Heart right ventricle (tissue), 16 donors: Measurements from ENCODE around the gene EPN3. TPM values are rescaled to one million over a fixed set of nuclear protein-coding genes. Genes with fewer than 3 reads are reported as not detected.
A peak's percentile ranks its signal among the peaks of the same experiment; 100 is the strongest.

ENCODE experiments used
- ATAC-seq, 8 donors: fragments of 200-7000 bp; cut with Tn5 transposase; one replicate each; pipeline ENCODE4 v1.9.1; 2020; ENCODE audit warnings: mild to moderate bottlenecking in 8 of 8, moderate library complexity in 8 of 8, moderate number of reproducible peaks in 1 of 8
- DNase-seq, 2 donors: peaks; one replicate each; pipeline ENCODE4 v3.0.0-alpha.2; 2020
- H3K27ac ChIP-seq, 10 donors: fragments of 200-600 bp; sonication (generic) in 2 of 10; one replicate each; pipeline versions ENCODE4 v1.5.0 to v1.8.0; 2020 to 2022; ENCODE audit warnings: mild to moderate bottlenecking in 3 of 10
- H3K27me3 ChIP-seq, 7 donors: fragments of 200-600 bp; one replicate each; pipeline ENCODE4 v1.8.0; 2021 to 2022; ENCODE audit warnings: mild to moderate bottlenecking in 2 of 7
- H3K36me3 ChIP-seq, 9 donors: fragments of 200-600 bp; sonication (generic) in 1 of 9; one replicate each; pipeline versions ENCODE4 v1.5.0 to v1.8.0; 2020 to 2022; ENCODE audit warnings: mild to moderate bottlenecking in 2 of 9
- H3K4me1 ChIP-seq, 9 donors: fragments of 200-600 bp; sonication (generic) in 1 of 9; one replicate each; pipeline versions ENCODE4 v1.5.0 to v1.8.0; 2020 to 2022; ENCODE audit warnings: mild to moderate bottlenecking in 4 of 9
- H3K4me3 ChIP-seq, 10 donors: fragments of 200-600 bp; sonication (generic) in 2 of 10; one replicate each; pipeline versions ENCODE4 v1.5.0 to v1.8.0; 2020 to 2022; ENCODE audit warnings: mild to moderate bottlenecking in 7 of 10, moderate library complexity in 2 of 10
- H3K9me3 ChIP-seq, 11 donors: fragments of 200-600 bp in 10 of 11; sonication (generic) in 2 of 11; one replicate each; pipeline versions ENCODE4 v1.5.0 to v1.8.0; 2013 to 2022; ENCODE audit warnings: mild to moderate bottlenecking in 2 of 11, control low read depth in 1 of 11, moderate library complexity in 1 of 11
- WGBS, 2 donors: extraction: QIAGEN DNeasy Blood & Tissue Kit; methylation state at CpG; one replicate each; pipeline ENCODE4 v1.1.7; 2013; ENCODE audit warnings: inconsistent platforms in 1 of 2; 5-methylcytosine and 5-hydroxymethylcytosine counted together
- intact Hi-C, 10 donors: fragments of 100-400 bp; cut with DNase I; formaldehyde crosslinking; loops; one replicate each; pipeline versions ENCODE4 v1.11.1 to v1.14.2; 2022
- polyA plus RNA-seq, 2 donors: library from polyadenylated mRNA; stranded (reverse); fragments of 200-250 nt; gene quantifications; one replicate each; pipeline ENCODE4 v1.2.3, GENCODE V29; 2013
- total RNA-seq, 10 donors: library from RNA; stranded (reverse); fragmentation: NEBNext Ultra II Directional in 3 of 10; extraction: Animal tissue kit (Norgen Biotek cat#: 25700) in 3 of 10; gene quantifications; one replicate each; pipeline versions ENCODE4 v1.2.1 to v1.2.4, GENCODE V29; 2021 to 2023
- TF ChIP-seq, protein P1 (sequence below), 9 donors: fragments of 200-600 bp; sonication (generic) in 2 of 9; IDR thresholded peaks; one replicate each; pipeline versions ENCODE4 v1.5.0 to v1.8.0; 2021 to 2022; ENCODE audit warnings: antibody characterized with exemption in 9 of 9, mild to moderate bottlenecking in 5 of 9, moderate library complexity in 1 of 9
- donor health status: Arrhythmogenic right ventricular cardiomyopathy.
- donor health status: ischemic (EF 13 %, LVEDD 7.1; RV severe dilation, severe dysfunction).
- donor health status: healthy with polysubstance abuse.
- donor health status: DM: no; HTN: yes; CAD: no.
- donor health status: DM: no; HTN: no; CAD: no.
- donor health status: ischemic (EF 25% LVEDD 6.9; RV normal size, moderate dysfunction).
- donor health status: ischemic (EF 25% LVEDD 5.7; RV mildly dilated, moderate dysfunction).
- donor health status: healthy.
- donor health status: DM: yes; HTN: yes; CAD: no.
- donor health status: Ischemic cardiomyopathy.
- donor health status: ischemic (EF 35%, LVEDD 5.7; RV mildly dilated, moderate dysfunction).
- donor health status: nonischemic (EF 11% LVEDD 7.7; RV severe dilation, severe dysfunction).
- donor health status: DM: yes; HTN: yes; CAD: no.
- donor health status: PGD.
- donor health status: ischemic (EF 29% LVEDD 5.4; RV normal size, mild dysfunction).
- donor health status: nonischemic (EF 23%, LVEDD 6.1; RV moderate dilation, normal function).

EPN3 gene
- total and polyA plus RNA-seq, 12 donors = 3.0 to 21.5 (median 10.1) TPM

DNA sequence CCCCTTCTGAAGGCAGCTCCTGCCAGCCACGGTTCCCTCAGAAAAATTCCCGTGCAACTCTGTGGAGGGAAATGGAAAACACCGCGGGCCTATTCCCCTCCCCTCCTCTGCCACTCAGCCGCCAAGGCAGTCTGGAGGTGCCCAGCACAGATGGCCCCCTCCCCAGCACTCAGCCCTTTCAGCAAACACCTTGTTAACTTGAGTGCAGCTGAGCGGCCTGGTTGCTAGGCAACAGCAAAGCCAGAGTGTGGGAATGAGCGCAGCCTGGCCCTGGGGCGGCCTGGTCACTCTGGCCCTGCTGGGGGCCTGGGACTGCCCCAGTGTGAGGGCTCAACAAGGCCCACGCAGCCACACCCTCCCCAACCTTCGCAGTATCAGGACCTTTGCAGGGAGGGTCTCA lies 60.8 kb downstream of the EPN3 start:
- peak; percentile 26 to 59 for DNase-seq
- peak overlapping the region in 1 of 10 donors; percentile 22 for H3K27ac ChIP-seq
- intact Hi-C loops = no loop called here
- ATAC-seq = peak in 7 of 8 donors; percentile 9 to 67 (median 26)
- no peaks in the 10 kb centered on the region for H3K9me3 ChIP-seq
- no peaks in the 10 kb centered on the region for H3K36me3 ChIP-seq
- no peaks in the 10 kb centered on the region for H3K27me3 ChIP-seq
- WGBS, 2 donors = 43 to 53% methylated on average over 10 of the region's 10 CpGs
- TF ChIP-seq, protein P1, sequence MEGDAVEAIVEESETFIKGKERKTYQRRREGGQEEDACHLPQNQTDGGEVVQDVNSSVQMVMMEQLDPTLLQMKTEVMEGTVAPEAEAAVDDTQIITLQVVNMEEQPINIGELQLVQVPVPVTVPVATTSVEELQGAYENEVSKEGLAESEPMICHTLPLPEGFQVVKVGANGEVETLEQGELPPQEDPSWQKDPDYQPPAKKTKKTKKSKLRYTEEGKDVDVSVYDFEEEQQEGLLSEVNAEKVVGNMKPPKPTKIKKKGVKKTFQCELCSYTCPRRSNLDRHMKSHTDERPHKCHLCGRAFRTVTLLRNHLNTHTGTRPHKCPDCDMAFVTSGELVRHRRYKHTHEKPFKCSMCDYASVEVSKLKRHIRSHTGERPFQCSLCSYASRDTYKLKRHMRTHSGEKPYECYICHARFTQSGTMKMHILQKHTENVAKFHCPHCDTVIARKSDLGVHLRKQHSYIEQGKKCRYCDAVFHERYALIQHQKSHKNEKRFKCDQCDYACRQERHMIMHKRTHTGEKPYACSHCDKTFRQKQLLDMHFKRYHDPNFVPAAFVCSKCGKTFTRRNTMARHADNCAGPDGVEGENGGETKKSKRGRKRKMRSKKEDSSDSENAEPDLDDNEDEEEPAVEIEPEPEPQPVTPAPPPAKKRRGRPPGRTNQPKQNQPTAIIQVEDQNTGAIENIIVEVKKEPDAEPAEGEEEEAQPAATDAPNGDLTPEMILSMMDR (IDR thresholded peaks at IDR 0.05) = no peak
- peaks cover 11 to 39% (median 32%) of the 10 kb centered on the region in 9 donors for H3K4me1 ChIP-seq
- H3K4me3 ChIP-seq = no peak overlapping the region

Other genes starting within 250 kb of the EPN3 start
- gene XYLT2, start 186.6 kb upstream of the EPN3 start, total RNA-seq = 10 to 100 TPM; 11.2 to 17.1 (median 11.9) TPM
- 10 to 100 TPM in 1 of 2 donors, 1 to 10 TPM in 1; 8.1 to 14.6 TPM for gene XYLT2, start 186.6 kb upstream of the EPN3 start, polyA plus RNA-seq
- gene MRPL27, start 159.6 kb upstream of the EPN3 start, total RNA-seq = 10 to 100 TPM; 54.8 to 90.0 (median 63.0) TPM
- gene MRPL27, start 159.6 kb upstream of the EPN3 start, polyA plus RNA-seq = 100 to 1,000 TPM; 241 to 253 TPM
- 1 to 10 TPM in 2 of 10 donors, under 1 TPM in 8; 0.25 to 1.8 (median 0.67) TPM for gene EME1, start 159.5 kb upstream of the EPN3 start, total RNA-seq
- gene EME1, start 159.5 kb upstream of the EPN3 start, polyA plus RNA-seq = under 1 TPM; 0.20 to 0.51 TPM
- 10 to 100 TPM; 19.2 to 48.3 (median 24.7) TPM for gene LRRC59, start 135.2 kb upstream of the EPN3 start, total RNA-seq
- gene LRRC59, start 135.2 kb upstream of the EPN3 start, polyA plus RNA-seq = 10 to 100 TPM; 11.4 to 83.1 TPM
- 10 to 100 TPM in 9 of 10 donors, 1 to 10 TPM in 1; 9.9 to 45.0 (median 19.7) TPM for gene ACSF2, start 106.5 kb upstream of the EPN3 start, total RNA-seq
- 10 to 100 TPM in 1 of 2 donors, 1 to 10 TPM in 1; 7.9 to 26.9 TPM for gene ACSF2, start 106.5 kb upstream of the EPN3 start, polyA plus RNA-seq
- under 1 TPM in 3 of 10 donors, not detected in 7; 0.13 to 0.74 (median 0.20) TPM for gene CHAD, start 63.9 kb upstream of the EPN3 start, total RNA-seq
- under 1 TPM in 1 of 2 donors, not detected in 1; 0.44 TPM for gene CHAD, start 63.9 kb upstream of the EPN3 start, polyA plus RNA-seq
- 10 to 100 TPM; 36.2 to 52.3 (median 45.5) TPM for gene RSAD1, start 53.9 kb upstream of the EPN3 start, total RNA-seq
- gene RSAD1, start 53.9 kb upstream of the EPN3 start, polyA plus RNA-seq = 10 to 100 TPM; 31.8 to 47.9 TPM
- 1 to 10 TPM in 4 of 10 donors, under 1 TPM in 6; 0.19 to 1.6 (median 0.59) TPM for gene MYCBPAP, start 24.3 kb upstream of the EPN3 start, total RNA-seq
- gene MYCBPAP, start 24.3 kb upstream of the EPN3 start, polyA plus RNA-seq = under 1 TPM; 0.17 to 0.80 TPM
- 10 to 100 TPM; 18.5 to 80.6 (median 63.3) TPM for gene SPATA20, start 14.4 kb downstream of the EPN3 start, total RNA-seq
- 10 to 100 TPM; 12.6 to 88.4 TPM for gene SPATA20, start 14.4 kb downstream of the EPN3 start, polyA plus RNA-seq
- gene CACNA1G, start 28.0 kb downstream of the EPN3 start, total RNA-seq = under 1 TPM; 0.14 to 0.46 (median 0.27) TPM
- gene CACNA1G, start 28.0 kb downstream of the EPN3 start, polyA plus RNA-seq = under 1 TPM; 0.04 to 0.22 TPM
- 1 to 10 TPM in 6 of 10 donors, under 1 TPM in 3, not detected in 1; 0.23 to 5.7 (median 1.1) TPM for gene ABCC3, start 102.1 kb downstream of the EPN3 start, total RNA-seq
- 1 to 10 TPM in 1 of 2 donors, under 1 TPM in 1; 0.41 to 2.0 TPM for gene ABCC3, start 102.1 kb downstream of the EPN3 start, polyA plus RNA-seq
- gene ANKRD40, start 175.2 kb downstream of the EPN3 start, total RNA-seq = 10 to 100 TPM; 39.0 to 56.8 (median 43.6) TPM
- gene ANKRD40, start 175.2 kb downstream of the EPN3 start, polyA plus RNA-seq = 10 to 100 TPM; 18.2 to 20.6 TPM
- gene LUC7L3, start 186.9 kb downstream of the EPN3 start, total RNA-seq = 10 to 100 TPM; 35.7 to 63.9 (median 46.8) TPM
- 100 to 1,000 TPM in 1 of 2 donors, 10 to 100 TPM in 1; 33.7 to 188 TPM for gene LUC7L3, start 186.9 kb downstream of the EPN3 start, polyA plus RNA-seq
- not detected for gene ANKRD40CL, start 234.8 kb downstream of the EPN3 start, total RNA-seq
- gene ANKRD40CL, start 234.8 kb downstream of the EPN3 start, polyA plus RNA-seq = not detected